B cell (primary cell): ENCODE measurements around the gene CPT1A. TPM values are rescaled to one million over a fixed set of nuclear protein-coding genes. Genes with fewer than 3 reads are reported as not detected.

Experiments used
- ATAC-seq: fragments of 200-7000 bp; cut with Tn5 transposase; one replicate; pipeline ENCODE4 v1.10.0; 2021; ENCODE audit warnings: low read depth, mild to moderate bottlenecking, moderate number of reproducible peaks, moderate library complexity
- CTCF ChIA-PET: fragments of 350-600 bp; sonication (Branson Sonifier 250); formaldehyde crosslinking; loops from one replicate; lab custom pipeline; 2021; ENCODE audit warnings: antibody characterized with exemption, inconsistent platforms; lab: Charles Lee
- POLR2A ChIA-PET: fragments of 350-600 bp; sonication (Branson Sonifier 250); formaldehyde crosslinking; loops from one replicate; lab custom pipeline; 2021; ENCODE audit warnings: antibody characterized with exemption; lab: Charles Lee
- DNase-seq: peaks from one replicate; pipeline ENCODE4 v3.0.0; 2013
- H2AFZ ChIP-seq: 2 replicates; pipeline ENCODE4 v1.6.1; 2012; ENCODE audit warnings: mild to moderate bottlenecking, low read depth, low read length; ENCODE audit not compliant: insufficient read depth, poor library complexity, severe bottlenecking
- H3K27ac ChIP-seq, 2 donors: 1 replicate in 1 of 2; 2 replicates in 1 of 2; pipeline ENCODE4 v1.5.1; 2012 to 2013; ENCODE audit warnings: low read length in 2 of 2, mild to moderate bottlenecking in 2 of 2, moderate library complexity in 1 of 2
- H3K27me3 ChIP-seq, 4 experiments: fragments of 200-600 bp in 1 of 4; sonication (generic) in 1 of 4; replicated peaks in 1 of 4; 1 replicate in 2 of 4; 2 replicates in 2 of 4; pipeline versions ENCODE4 v1.6.1 to v1.7.0; 2013 to 2016; ENCODE audit warnings: low read length in 3 of 4, mild to moderate bottlenecking in 2 of 4, mixed read lengths in 1 of 4, moderate library complexity in 1 of 4; ENCODE audit not compliant: insufficient read depth in 4 of 4, control insufficient read depth in 3 of 4; ENCODE audit errors: control extremely low read depth in 1 of 4
- H3K36me3 ChIP-seq, 2 experiments: replicated peaks in 1 of 2; 1 replicate in 1 of 2; 2 replicates in 1 of 2; pipeline versions ENCODE4 v1.6.1 to v1.7.1; 2013; ENCODE audit warnings: low read length in 1 of 2; ENCODE audit not compliant: insufficient read depth in 2 of 2, control insufficient read depth in 1 of 2; ENCODE audit errors: control extremely low read depth in 1 of 2, extremely low read depth in 1 of 2
- H3K4me1 ChIP-seq, 2 donors: fragments of 200-600 bp in 1 of 2; sonication (generic) in 1 of 2; 1 replicate in 1 of 2; 2 replicates in 1 of 2; pipeline versions ENCODE4 v1.5.1 to v1.6.1; 2013 to 2017; ENCODE audit warnings: low read length in 2 of 2; ENCODE audit not compliant: control insufficient read depth in 2 of 2, insufficient read depth in 2 of 2
- H3K4me2 ChIP-seq: replicated peaks from 2 replicates; pipeline ENCODE3; 2012; ENCODE audit warnings: mild to moderate bottlenecking, low read depth, low read length; ENCODE audit not compliant: poor library complexity, severe bottlenecking
- H3K4me3 ChIP-seq, 5 experiments: fragments of 200-600 bp in 1 of 5; sonication (generic) in 1 of 5; 1 replicate in 3 of 5; 2 replicates in 2 of 5; pipeline versions ENCODE4 v1.5.1 to v1.7.0; 2011 to 2016; ENCODE audit warnings: low read length in 4 of 5, mild to moderate bottlenecking in 4 of 5, low read depth in 2 of 5, control low read depth in 1 of 5, moderate library complexity in 1 of 5; ENCODE audit not compliant: insufficient read depth in 1 of 5; ENCODE audit errors: control extremely low read depth in 1 of 5, extremely low read depth in 1 of 5
- H3K79me2 ChIP-seq: fragments of 200-600 bp; sonication (generic); one replicate; pipeline ENCODE4 v1.6.0; 2016; ENCODE audit warnings: low read length; ENCODE audit not compliant: control insufficient read depth, insufficient read depth
- H3K9ac ChIP-seq: fragments of 200-600 bp; sonication (generic); 2 replicates; pipeline ENCODE4 v1.6.1; 2017; ENCODE audit warnings: mild to moderate bottlenecking, low read length, moderate library complexity
- H3K9me3 ChIP-seq, 3 donors: one replicate each; pipeline versions ENCODE4 v1.6.1 to v1.7.1; 2013; ENCODE audit warnings: low read length in 2 of 3; ENCODE audit not compliant: control insufficient read depth in 2 of 3, insufficient read depth in 1 of 3; ENCODE audit errors: control extremely low read depth in 1 of 3
- H4K20me1 ChIP-seq: 2 replicates; pipeline ENCODE4 v1.6.0; 2012; ENCODE audit warnings: mild to moderate bottlenecking, low read length; ENCODE audit not compliant: insufficient read depth, control insufficient read depth, poor library complexity, severe bottlenecking
- H3K27ac Mint-ChIP-seq: one replicate; pipeline ENCODE4 v1.8.0; 2021; ENCODE audit warnings: mixed read lengths
- H3K27me3 Mint-ChIP-seq: one replicate; pipeline ENCODE4 v1.8.0; 2021; ENCODE audit warnings: mixed read lengths
- H3K4me1 Mint-ChIP-seq: one replicate; pipeline ENCODE4 v1.8.0; 2021; ENCODE audit warnings: mixed read lengths
- H3K4me3 Mint-ChIP-seq: one replicate; pipeline ENCODE4 v1.8.0; 2021; ENCODE audit warnings: mixed read lengths
- H3K9me3 Mint-ChIP-seq: one replicate; pipeline ENCODE4 v1.8.0; 2022; ENCODE audit warnings: mixed read lengths; ENCODE audit not compliant: insufficient read depth
- CTCF ChIP-seq: fragments of 200-600 bp; IDR thresholded peaks from one replicate; pipeline ENCODE4 v1.8.0; 2022; ENCODE audit warnings: antibody characterized with exemption, mild to moderate bottlenecking
- EZH2 ChIP-seq: IDR thresholded peaks from 2 replicates; pipeline ENCODE4 v1.6.1; 2012; ENCODE audit warnings: borderline replicate concordance, low read depth, mild to moderate bottlenecking, moderate library complexity, low read length; ENCODE audit not compliant: insufficient read depth, poor library complexity, severe bottlenecking
- WGBS: methylation state at CpG from one replicate; pipeline ENCODE4 v1.1.5; 2013; ENCODE audit warnings: missing lambda C conversion rate; ENCODE audit not compliant: insufficient coverage; 5-methylcytosine and 5-hydroxymethylcytosine counted together
- intact Hi-C: fragments of 100-400 bp; cut with micrococcal nuclease; formaldehyde crosslinking; loops from one replicate; pipeline ENCODE4 v1.10.0; 2022
- polyA plus RNA-seq: library from polyadenylated mRNA; depleted of rRNA; stranded (reverse); fragments of >200 nt; gene quantifications from 2 replicates; pipeline ENCODE4 v1.2.3, GENCODE V29; 2012
- total RNA-seq, 2 donors: library from RNA; stranded (reverse); fragments of 120-200 nt in 1 of 2; gene quantifications; 1 replicate in 1 of 2; 2 replicates in 1 of 2; pipeline versions ENCODE4 v1.2.3 to v1.2.4, GENCODE V29; 2013 to 2022

The CPT1A gene
- total and polyA plus RNA-seq, 2 donors (not counting 1 experiment from before 2014, with no cell fraction given) = 15.6 to 40.8 TPM

GRCh38 chr11:68882391-68882790 is 40.7 kb upstream of the CPT1A start:
- Histone ChIP-seq H2AFZ (no peak overlapping the region), H3K9me3 (no peaks in the 10 kb centered on the region), H3K79me2 (no peaks in the 10 kb centered on the region), H3K27me3 (no peaks in the 10 kb centered on the region), H3K9ac (no peak overlapping the region), H3K4me3 (no peak overlapping the region), H3K4me2 (no peak overlapping the region), H3K36me3 (no peaks in the 10 kb centered on the region), H3K27ac (no peak overlapping the region), H3K4me1 (no peaks in the 10 kb centered on the region), H4K20me1 (no peaks in the 10 kb centered on the region)
- H3K27ac Mint-ChIP-seq = no peak overlapping the region
- ChIA-PET CTCF (no interaction called here), POLR2A (no interaction called here)
- H3K4me3 Mint-ChIP-seq = no peak overlapping the region
- TF ChIP-seq CTCF = no peak
- TF ChIP-seq EZH2 = no peak
- H3K27me3 Mint-ChIP-seq = no peaks in the 10 kb centered on the region
- DNase-seq (no peak), ATAC-seq (no peak)
- H3K4me1 Mint-ChIP-seq = no peaks in the 10 kb centered on the region
- WGBS = 92% methylated on average over 7 of the region's 13 CpGs
- intact Hi-C loops = no loop called here
- no peaks in the 10 kb centered on the region for H3K9me3 Mint-ChIP-seq

- H3K9me3 Mint-ChIP-seq = no peaks in the 10 kb centered on the region
- WGBS = 90% methylated on average over 1 of the region's 2 CpGs
- H3K9me3 ChIP-seq = no peaks in the 10 kb centered on the region
- DNase-seq (no peak), ATAC-seq (no peak)
- no peak overlapping the region for H3K9ac ChIP-seq
- no peaks in the 10 kb centered on the region for H3K4me1 ChIP-seq
- H3K27me3 Mint-ChIP-seq = no peaks in the 10 kb centered on the region
- no peaks in the 10 kb centered on the region for H4K20me1 ChIP-seq
- no peaks in the 10 kb centered on the region for H3K27me3 ChIP-seq
- no peak overlapping the region for H2AFZ ChIP-seq
- intact Hi-C loops = no loop called here
- ChIA-PET CTCF (interaction anchor here (0.6 to 0.7 kb wide), 3 partner anchors 68 to 1563 kb away, joined by 3 read pairs; no protein-coding TSS in a partner anchor), POLR2A (interaction anchor here (0.9 kb wide), 1 partner anchor 37 kb away, joined by 4 read pairs; no protein-coding TSS in a partner anchor)
- H3K4me1 Mint-ChIP-seq = no peaks in the 10 kb centered on the region
- no peak overlapping the region for H3K4me3 ChIP-seq
- H3K4me3 Mint-ChIP-seq = no peak overlapping the region
- H3K4me2 ChIP-seq = no peak overlapping the region
- no peak overlapping the region for H3K27ac ChIP-seq
- TF ChIP-seq EZH2 (no peak), CTCF (no peak)
- H3K27ac Mint-ChIP-seq = no peak overlapping the region
- no peaks in the 10 kb centered on the region for H3K79me2 ChIP-seq
- no peaks in the 10 kb centered on the region for H3K36me3 ChIP-seq
These were observed 39.6 kb upstream of the CPT1A start for GRCh38 chr11:68881320-68881719.
